Fibroblast of lung (primary cell): ENCODE measurements around the gene ZSCAN16.

Source experiments
- EZH2 ChIP-seq: IDR thresholded peaks from 2 replicates; pipeline ENCODE4 v1.5.1; 2012; ENCODE audit warnings: low read length, control low read depth, mild to moderate bottlenecking; ENCODE audit errors: missing control alignments
- TF ChIP-seq, protein P1 (sequence below), 2 donors: IDR thresholded peaks in 1 of 2; conservative IDR thresholded peaks in 1 of 2; 1 replicate in 1 of 2; 2 replicates in 1 of 2; pipeline ENCODE4 v1.5.1; 2011 to 2012; ENCODE audit warnings: low read length in 2 of 2, control low read depth in 1 of 2, inconsistent platforms in 1 of 2, low read depth in 1 of 2, mild to moderate bottlenecking in 1 of 2

GRCh38 chr6:28167068-28167467 lies 42.7 kb downstream of the ZSCAN16 start:
- TF ChIP-seq, protein P1, sequence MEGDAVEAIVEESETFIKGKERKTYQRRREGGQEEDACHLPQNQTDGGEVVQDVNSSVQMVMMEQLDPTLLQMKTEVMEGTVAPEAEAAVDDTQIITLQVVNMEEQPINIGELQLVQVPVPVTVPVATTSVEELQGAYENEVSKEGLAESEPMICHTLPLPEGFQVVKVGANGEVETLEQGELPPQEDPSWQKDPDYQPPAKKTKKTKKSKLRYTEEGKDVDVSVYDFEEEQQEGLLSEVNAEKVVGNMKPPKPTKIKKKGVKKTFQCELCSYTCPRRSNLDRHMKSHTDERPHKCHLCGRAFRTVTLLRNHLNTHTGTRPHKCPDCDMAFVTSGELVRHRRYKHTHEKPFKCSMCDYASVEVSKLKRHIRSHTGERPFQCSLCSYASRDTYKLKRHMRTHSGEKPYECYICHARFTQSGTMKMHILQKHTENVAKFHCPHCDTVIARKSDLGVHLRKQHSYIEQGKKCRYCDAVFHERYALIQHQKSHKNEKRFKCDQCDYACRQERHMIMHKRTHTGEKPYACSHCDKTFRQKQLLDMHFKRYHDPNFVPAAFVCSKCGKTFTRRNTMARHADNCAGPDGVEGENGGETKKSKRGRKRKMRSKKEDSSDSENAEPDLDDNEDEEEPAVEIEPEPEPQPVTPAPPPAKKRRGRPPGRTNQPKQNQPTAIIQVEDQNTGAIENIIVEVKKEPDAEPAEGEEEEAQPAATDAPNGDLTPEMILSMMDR (conservative IDR thresholded peaks at IDR 0.05 in 1 of 2, IDR thresholded peaks at IDR 0.05 in 1 of 2; ENCODE audit: low read depth in 1 of 2, low read length in 2 of 2): no peak
- TF ChIP-seq EZH2: no peak
